Dedifferentiated amniotic fluid mesenchymal stem cell (primary cell): ENCODE results near the gene PLS1.
"Not testable (repeated sequence)": the region's sequence is repeated elsewhere in the genome, so short reads cannot be mapped to it uniquely, and the experiment has no call there.

ENCODE experiments used
- DNase-seq: peaks from one replicate; pipeline ENCODE4 v3.0.0-alpha.2; 2016; ENCODE audit errors: extremely low spot score

PLS1 gene, protein sequence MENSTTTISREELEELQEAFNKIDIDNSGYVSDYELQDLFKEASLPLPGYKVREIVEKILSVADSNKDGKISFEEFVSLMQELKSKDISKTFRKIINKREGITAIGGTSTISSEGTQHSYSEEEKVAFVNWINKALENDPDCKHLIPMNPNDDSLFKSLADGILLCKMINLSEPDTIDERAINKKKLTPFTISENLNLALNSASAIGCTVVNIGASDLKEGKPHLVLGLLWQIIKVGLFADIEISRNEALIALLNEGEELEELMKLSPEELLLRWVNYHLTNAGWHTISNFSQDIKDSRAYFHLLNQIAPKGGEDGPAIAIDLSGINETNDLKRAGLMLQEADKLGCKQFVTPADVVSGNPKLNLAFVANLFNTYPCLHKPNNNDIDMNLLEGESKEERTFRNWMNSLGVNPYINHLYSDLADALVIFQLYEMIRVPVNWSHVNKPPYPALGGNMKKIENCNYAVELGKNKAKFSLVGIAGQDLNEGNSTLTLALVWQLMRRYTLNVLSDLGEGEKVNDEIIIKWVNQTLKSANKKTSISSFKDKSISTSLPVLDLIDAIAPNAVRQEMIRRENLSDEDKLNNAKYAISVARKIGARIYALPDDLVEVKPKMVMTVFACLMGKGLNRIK

DNA sequence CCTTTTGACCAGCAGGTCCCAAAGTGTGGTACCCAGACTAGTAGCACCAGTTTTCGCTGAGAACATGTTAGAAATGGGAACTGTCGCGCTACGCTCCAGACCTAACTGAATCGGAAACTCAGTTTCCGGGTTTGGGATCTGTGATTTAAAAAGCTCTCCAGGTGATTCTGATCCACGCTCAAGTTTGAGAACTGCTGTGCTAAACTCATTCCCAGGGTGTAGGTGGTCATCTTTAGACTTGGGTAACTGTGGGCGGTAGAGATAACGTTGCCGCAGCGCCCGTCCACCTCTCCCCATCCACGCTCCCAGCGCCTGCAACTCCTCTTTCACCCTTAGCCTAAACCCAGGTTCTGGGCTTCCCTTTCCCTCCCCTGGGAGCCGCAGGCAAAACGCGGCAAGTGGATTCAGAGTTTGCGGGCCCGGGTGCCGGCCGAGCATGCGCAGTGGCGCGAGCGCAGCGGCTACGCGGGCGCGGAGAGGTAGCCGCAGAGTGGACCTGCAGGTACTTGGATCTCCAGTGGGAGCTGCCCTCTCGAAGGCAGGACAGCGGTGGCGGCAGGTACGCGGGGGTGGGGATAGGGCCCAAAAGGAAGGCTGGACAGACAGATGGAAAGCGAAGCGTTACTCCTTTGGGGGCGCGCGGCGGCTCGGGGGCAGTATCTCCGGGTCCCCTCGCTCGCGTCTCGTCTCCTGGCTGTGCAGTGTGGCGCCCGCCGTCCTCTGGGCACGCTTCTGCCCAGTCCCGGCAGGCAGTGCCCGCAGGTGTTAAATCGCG is at the start of gene PLS1:
TSS of gene PLS1 (plus strand) at position 443 of the 775 bp plus-strand sequence. CDS start 67,845 bp downstream, outside the sequence.
- DNase-seq = peak; percentile 43

DNA sequence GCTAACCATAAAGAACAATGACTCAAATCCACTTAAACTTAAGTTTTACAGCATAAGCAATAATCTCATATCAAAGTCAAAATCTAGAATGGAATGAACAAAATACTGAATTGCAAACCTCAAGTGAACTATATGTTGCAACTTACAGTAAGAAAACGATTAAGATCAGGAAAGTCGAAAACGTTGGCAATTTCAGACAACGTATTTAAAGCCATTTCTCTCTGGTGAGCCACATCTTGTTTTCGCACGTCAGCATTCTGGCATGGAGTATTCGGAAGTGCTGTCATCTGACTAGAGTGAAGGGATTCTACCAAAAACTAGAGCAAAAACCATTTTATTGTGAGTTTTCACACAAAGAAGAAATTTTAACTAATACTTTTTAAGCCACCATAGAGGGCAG is 46.2 kb upstream of the PLS1 start:
- no peak for DNase-seq

DNA sequence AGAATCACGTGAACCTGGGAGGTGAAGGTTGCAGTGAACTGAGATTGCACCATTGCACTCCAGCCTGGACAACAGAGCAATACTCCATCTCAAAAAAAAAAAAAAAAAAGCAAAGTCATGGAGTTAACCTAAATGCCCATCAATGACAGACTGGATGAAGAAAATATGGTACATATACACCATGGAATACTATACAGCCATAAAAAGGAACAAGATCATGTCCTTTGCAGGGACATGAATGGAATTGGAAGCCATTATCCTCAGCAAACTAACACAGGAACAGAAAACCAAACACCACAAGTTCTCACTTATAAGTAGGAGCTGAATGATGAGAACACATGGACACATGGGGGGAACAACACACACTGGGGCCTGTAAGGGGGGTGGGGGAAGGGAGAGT is 43.6 kb upstream of the PLS1 start:
- not testable (repeated sequence) for DNase-seq

DNA sequence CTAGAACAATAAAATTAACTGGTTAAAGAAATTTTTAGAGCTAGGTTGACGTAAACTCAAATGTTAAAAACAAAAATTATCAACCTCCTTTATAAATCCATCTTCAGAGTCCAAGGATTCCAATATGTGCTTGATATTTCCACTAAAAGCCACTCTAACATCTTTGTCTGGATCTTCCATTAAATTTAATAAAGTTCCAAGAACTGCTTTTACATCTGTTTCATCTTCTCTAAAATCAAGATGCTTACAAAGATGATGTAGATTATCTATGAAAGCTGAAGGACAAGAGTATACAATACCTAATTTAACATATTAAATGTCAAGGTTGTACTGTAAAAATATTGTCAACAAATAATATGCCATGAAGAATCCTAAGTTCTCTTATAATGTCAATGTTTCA is 42.5 kb upstream of the PLS1 start:
- DNase-seq = no peak

DNA sequence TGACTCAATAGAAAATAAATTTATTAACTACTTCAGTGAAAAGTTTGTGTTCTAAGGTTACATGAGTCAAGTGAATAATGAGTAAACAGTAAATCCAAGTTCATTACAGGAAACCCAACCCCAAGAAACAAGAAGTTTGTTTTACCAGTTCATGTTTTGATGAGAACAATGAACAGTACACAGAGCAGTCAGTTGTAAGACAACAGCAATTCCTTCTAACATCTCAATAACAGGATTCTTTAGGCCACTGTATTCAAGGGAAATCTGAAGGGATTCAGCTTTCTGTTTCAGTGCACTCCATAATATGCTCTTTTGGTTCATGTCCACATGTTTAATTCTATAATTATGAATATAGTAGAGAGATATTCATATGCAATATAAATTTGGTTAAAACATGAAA is 36.1 kb upstream of the PLS1 start:
- DNase-seq = no peak

DNA sequence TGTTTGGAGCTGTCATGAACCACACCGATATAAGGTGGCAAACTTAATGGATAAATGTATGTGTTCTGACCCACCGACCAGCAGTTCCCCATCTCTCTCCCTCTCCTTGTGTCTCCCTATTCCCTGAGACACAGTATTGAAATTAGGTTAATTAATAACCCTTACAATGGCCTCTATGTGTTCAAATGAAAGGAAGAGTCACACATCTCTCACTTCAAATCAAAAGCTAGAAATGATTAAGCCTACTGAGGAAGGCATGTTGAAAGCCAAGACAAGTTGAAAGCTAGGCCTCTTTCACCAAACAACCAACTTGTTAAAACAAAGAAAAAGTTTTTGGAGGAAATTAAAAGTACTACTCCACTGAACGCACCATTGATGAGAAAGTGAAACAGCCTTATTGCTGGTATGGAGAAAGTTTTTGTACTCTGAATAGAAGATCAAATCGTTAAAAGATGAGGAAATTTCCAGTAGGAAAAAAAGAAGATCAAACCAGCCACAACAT is 32.6 kb upstream of the PLS1 start:
- no peak for DNase-seq

DNA sequence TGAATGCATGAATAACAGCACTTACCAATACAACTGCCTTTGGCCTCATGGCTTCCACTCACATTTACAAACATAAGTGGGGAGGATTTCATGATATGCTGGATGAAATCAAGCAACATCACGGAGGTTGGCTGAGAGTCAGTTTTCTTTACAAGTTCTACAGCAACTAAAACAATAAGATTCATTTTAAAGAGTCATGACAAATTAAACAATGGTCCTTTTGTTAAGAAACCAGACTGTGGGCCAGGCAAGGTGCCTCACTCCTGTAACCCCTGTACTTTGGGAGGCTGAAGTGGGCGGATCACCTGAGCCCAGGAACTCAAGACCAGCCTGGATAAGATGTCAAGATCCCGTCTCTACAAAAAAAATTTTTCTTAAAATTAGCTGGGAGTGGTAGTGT is 30.1 kb upstream of the PLS1 start:
- DNase-seq = no peak

DNA sequence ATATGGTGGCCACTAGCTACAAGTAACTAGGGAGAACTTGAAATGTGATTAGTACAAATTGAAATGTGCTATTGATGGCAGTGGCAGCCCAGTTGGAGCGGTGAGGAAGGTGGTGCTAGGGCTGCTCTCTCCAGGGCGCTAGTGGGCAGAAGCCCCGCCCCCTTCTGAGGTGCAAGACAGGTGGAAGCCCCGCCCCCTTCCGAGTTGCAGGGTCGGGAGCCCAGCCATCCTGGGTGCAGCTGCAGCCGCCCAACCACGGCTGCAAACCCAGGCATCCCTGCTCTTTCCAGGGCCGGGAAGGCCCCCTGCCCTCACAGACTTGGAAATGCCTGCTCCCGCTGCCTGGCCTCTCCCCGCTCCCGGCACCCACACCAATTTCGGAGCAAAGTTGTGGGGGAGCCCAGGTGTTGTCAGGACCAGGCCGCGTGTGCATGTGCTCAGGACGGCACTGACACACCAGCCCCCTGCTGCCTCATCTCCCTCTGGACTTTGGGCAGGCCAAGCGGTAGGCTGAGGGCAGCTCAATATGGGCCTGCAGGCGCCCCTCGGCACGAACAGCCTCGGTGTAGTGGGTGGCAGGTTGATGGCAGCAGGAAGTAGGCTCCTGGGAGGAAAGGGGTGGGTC is 27.7 kb upstream of the PLS1 start:
- DNase-seq = no peak

DNA sequence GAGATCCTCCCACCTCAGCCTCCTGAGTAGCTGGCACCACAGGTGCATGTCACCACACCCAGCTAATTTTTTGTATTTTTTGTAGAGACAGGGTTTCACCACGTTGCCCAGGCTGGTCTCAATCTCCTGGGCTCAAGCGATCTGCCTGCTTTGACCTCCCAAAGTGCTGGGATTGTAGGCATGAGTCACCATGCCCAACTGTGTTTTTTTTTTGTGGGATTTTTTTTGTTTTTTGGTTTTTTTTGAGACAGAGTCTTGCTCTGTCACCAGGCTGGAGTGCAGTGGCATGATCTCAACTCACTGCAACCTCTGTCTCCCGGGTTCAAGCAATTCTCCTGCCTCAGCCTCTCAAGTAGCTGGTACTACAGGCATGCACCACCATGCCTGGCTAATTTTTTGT is 26.8 kb upstream of the PLS1 start:
- DNase-seq = not testable (repeated sequence)

DNA sequence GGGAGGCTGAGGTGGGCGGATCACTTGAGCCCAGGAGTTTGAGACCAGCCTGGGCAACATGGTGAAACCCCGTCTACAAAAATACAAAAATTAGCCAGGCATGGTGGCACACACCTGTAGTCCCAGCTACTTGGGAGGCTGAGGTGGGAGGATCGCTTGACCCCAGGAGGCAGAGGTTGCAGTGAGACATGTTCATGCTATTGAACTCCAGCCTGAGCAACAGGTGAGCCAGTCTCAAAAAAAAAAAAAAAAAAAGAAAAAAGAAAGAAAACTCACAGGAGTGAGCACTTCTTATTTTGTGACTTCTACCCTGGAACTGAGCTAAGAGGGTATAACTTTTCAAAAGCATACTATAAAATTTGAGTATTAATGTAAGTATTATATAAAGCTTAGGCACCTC is 22.0 kb upstream of the PLS1 start:
- not testable (repeated sequence) for DNase-seq

DNA sequence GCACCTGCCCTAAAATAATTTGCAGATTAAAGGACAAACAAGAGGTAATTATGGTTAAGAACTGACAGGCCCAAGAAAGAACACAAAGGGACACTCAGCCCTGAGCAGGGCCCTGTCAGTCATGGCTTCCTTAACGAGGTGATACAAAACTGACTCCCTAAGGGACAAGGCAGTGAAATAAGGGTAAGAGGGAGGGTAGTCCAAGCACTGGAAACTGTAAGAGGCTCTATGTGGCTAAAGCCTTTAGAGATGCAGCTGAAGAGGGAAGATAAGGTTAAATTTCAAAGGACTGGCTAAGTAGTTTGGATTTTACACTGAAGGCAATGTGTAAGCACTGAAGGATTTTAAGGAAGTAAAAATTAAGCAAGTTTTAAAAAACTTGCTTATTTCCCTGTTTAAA is 21.5 kb upstream of the PLS1 start:
- no peak for DNase-seq

DNA sequence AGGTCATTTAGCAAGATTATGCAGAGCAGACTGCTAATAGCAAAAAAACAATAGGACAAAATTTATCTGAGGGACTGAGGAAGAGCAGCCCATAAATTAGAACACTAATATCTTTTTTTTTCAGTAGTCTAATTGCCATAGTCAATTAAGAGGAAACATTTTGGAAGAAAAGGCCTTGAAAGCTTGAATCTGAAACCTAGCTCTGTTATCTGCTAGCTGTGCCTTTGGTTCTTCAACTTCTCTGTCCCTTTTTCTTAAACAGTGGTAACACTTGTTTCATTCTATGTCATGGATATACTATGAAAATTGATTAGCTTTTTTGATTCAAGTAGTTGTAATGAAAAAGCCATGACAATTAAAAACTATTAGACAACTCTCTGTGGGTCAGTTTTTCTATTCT is 19.4 kb upstream of the PLS1 start:
- no peak for DNase-seq

DNA sequence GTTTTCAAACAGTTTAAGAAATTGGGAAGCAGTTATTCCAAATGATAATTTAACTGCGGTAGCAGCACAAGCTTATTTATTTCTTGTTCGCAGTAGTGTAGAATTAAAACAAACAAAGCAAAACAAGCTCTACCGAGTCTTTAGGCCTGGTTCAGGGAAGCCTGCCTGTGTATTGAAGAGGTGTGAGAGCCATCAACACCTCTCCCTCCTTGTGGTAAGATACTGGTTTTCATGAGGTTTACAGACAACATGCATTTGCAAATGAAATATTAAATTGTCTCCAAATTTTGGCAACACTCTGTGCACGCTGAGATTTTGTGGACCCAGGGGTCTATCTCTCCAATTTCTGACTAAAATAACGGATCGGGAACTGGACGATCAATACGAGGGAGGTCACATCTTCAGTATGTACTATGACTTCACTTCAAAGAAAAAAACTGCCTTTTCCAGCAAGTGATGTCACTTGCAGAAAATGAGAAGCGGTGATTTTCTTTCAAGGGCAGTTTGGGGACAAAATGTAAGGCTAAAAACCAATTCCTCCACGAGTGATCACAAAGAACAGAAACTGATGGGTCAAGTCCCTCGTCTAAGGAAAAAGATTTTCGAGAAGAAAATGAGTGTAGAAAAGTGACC is 18.4 kb upstream of the PLS1 start:
- DNase-seq = peak; percentile 35

DNA sequence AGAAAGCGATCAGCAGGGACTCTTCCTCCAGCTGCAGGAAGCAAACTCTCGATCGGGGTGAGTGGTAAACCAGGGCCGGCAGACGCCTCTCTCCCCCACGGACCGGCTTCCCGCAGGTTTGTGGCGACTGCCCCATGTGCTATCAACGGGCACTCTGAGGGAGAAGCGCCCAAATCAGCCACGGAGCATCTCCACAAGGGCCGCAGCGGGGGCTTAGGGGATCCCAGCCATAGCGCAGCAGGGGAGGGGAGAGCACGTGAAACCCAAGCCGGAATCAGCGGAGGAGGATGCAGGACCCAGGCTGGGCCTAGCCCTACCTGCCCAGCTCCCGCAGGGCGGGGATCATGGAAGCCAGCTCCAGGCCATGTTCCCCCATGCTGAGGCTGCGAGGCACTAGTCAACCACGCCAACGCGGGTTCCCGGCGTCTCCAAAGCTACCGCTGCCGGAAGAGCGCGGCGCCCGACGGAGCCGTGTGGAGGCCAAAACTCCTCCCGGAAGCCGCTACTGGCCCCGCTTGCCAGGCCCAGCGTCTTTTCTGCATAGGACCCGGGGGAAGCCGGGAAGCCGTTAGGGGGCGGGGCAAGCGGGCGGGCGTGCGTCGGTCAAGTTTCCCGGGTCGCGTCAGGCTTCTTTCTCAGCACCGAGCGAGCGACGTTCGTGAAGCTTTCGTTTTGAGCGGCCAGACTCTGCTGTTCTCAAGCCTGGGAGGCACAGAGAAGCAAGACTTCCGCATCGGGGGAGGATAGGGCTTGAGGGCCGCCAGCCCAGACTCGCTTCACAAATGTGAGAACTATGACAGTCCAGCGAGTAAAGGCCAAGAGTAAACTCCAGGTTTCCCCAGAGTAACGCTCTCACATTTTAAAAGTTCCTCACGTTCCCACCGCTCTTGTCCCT is 17.6 kb upstream of the PLS1 start, which contains the start of gene ATR:
TSS of gene ATR (minus strand) at position 405 of the 895 bp plus-strand sequence. CDS start at position 376, 29 bp downstream.
- peak; percentile 96 for DNase-seq

DNA sequence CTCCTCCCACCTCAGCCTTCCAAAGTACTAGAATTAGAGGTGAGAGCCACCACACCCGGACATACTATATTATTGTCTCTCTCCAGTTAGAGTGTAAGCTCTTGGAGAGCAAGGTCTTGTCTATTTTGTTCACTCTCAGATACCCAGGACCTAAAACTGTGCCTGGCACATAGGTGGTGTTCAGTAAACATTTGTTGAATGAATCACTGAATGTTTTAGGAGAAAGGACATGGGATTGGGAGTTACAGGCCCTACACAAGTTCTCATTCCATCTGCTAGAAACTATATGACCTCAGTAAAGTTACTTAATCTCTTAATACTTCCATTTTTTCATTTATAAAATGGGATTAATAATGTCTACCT is 16.2 kb upstream of the PLS1 start:
- DNase-seq = no peak

DNA sequence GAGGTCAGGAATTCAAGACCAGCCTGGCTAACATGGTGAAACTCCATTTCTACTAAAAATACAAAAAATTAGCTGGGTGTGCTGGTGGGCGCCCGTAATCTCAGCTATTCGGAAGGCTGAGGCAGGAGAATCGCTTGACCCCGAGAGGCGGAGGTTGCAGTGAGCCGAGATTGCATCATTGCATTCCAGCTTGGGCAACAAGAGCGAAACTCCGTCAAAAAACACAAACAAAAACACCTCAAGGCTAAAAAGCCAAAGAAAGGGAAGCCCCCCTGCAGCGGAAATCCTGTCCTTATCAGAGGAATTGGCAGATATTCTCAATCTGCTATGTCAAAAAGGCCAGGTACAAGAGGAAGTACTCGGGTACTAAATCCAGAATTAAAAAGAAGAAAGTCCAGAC is 15.1 kb upstream of the PLS1 start:
- DNase-seq = not testable (repeated sequence)

DNA sequence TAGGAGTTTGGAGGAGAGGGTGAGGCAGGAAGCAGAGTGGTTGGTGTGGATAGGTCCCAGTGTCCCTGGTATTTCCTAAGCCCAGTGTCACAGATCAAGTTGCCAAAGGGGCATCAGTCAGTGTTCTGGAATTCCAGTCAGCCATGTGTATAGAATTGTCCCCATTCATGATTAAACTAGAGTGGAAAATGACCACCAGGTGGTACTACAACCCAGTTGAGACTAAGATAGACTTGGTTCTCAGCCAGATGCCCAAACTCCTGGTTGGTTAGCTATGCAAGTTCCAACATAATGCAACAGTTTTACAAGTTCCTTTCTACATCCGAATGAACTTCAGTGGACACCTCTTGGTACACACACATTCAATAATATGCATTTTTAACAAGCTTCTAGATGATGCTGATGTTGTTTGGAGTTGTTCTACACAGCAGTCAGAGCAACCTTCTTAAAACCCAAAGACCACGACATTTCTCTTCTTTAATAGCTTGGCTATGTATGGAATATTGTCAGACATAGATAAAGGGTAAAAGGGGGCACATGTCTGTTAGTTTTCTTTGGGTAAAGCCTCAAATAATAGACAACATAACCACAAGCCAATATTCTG is 9.3 kb upstream of the PLS1 start:
- DNase-seq = peak; percentile 94

DNA sequence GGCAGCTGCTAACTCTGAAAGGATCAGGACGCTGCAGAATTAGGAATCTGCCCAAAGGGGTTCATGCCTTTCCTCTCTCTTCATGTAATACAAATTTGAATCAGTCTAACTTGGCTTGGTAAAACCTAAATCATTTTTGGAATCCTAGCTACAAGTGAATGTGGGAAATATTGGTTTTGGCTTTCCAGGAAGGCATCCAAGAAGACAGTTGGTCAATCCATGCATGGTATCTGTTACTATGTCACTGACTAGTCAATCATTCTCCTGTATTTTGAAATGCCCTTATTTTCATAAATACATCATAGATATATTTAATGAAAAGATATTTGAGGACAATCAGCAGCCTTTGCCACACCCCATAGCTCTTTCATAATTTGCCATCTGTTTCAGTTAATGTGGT is 7.5 kb upstream of the PLS1 start:
- DNase-seq = no peak

DNA sequence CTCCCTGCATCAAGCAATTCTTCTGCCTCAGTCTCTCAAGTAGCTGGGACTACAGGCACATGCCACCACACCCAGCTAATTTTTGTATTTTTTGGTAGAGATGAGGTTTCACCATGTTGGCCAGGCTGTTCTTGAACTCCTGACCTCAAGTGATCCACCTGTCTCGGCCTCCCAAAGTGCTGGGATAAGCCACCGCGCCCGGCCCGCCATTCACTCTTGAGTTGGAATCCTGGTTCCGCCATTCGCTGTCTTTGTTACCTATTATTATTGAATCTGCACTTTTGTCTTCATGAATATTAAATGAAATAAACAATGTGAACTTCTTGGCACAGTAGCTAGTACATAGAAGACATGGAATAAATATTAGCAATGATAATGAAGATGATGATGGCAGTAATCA is 3.9 kb upstream of the PLS1 start:
- not testable (repeated sequence) for DNase-seq

DNA sequence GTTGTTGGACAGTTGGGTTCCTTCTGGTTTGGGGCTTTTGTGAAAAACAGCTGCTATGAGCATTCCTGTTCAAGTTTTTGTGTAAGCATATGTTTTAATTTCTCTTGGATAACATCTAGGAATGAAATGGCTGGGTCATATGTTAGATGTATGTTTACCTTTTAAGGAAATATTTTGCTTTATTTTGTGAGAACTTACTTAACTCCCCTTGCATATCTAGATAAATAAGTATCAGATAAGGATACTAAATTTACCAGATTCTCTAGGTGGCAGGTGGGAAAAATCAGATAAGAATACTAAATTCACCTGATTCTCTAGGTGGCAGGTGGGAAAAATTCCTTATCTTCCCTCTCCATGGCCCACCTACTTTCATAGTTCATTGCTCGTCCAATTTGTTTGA is 1.1 kb upstream of the PLS1 start:
- no peak for DNase-seq
